NB4 (cell line): ENCODE results near the gene YTHDF2.

Experiments used
- DNase-seq: peaks from one replicate; pipeline ENCODE4 v3.0.0; 2010; ENCODE audit warnings: low read depth
- H3K4me3 ChIP-seq: one replicate; pipeline ENCODE4 v1.5.1; 2011; ENCODE audit warnings: mild to moderate bottlenecking, low read depth, low read length, moderate library complexity
- MYC ChIP-seq: IDR thresholded peaks from 2 replicates; pipeline ENCODE4 v1.6.1; 2011; ENCODE audit warnings: low read depth, low read length
- POLR2A ChIP-seq: IDR thresholded peaks from 2 replicates; pipeline ENCODE4 v1.6.1; 2011; ENCODE audit warnings: mild to moderate bottlenecking; ENCODE audit not compliant: insufficient read length; ENCODE audit errors: extremely low read depth
- TF ChIP-seq, protein P1 (sequence below): IDR thresholded peaks from one replicate; pipeline ENCODE4 v1.5.1; 2012; ENCODE audit warnings: low read depth, low read length
- TF ChIP-seq, protein P2 (sequence below): IDR thresholded peaks from 2 replicates; pipeline ENCODE4 v1.6.1; 2011; ENCODE audit warnings: low read depth, low read length

YTHDF2 gene

DNA sequence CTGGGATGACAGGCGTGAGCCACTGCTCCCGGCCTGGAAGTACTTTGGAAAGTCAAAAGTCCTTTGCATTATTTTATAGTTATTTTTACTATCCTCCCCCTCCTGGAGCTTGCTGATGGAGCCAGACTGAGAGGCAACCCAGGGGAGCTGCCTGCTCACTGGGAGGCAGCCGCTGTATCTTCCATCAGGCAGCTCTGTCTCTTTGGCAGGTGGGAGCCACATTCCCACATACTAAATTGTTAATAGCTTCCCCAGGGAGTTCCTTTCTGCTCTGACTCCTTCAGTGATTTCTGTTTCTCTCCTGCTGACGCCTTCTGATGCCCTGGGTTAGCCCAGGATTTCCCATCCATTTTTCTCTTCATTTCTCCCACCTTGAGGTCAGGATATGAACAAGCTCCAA lies 70.3 kb downstream of the YTHDF2 start:
- H3K4me3 ChIP-seq: no peak overlapping the region
- TF ChIP-seq MYC (no peak), POLR2A (no peak)
- TF ChIP-seq, protein P1, sequence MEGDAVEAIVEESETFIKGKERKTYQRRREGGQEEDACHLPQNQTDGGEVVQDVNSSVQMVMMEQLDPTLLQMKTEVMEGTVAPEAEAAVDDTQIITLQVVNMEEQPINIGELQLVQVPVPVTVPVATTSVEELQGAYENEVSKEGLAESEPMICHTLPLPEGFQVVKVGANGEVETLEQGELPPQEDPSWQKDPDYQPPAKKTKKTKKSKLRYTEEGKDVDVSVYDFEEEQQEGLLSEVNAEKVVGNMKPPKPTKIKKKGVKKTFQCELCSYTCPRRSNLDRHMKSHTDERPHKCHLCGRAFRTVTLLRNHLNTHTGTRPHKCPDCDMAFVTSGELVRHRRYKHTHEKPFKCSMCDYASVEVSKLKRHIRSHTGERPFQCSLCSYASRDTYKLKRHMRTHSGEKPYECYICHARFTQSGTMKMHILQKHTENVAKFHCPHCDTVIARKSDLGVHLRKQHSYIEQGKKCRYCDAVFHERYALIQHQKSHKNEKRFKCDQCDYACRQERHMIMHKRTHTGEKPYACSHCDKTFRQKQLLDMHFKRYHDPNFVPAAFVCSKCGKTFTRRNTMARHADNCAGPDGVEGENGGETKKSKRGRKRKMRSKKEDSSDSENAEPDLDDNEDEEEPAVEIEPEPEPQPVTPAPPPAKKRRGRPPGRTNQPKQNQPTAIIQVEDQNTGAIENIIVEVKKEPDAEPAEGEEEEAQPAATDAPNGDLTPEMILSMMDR: no peak
- TF ChIP-seq, protein P2, sequence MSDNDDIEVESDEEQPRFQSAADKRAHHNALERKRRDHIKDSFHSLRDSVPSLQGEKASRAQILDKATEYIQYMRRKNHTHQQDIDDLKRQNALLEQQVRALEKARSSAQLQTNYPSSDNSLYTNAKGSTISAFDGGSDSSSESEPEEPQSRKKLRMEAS: no peak
- no peak for DNase-seq

DNA sequence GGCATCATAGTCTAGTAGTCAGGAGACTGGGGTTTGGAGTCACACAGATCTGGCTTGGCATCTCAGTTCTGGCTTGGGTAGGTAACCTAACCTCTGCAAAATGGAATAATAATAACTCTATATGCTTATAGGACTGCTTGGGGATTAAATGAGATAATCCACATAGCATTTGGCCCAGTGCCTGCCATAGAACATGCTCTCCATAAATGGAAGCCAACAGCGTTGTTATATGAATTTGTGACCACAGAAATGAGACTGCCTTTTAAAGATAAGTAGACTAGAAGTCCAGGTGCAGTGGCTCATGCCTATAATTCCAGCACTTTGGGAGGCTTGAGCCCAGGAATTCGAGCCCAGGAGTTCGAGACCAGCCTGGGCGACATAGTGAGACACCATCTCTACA lies 71.2 kb downstream of the YTHDF2 start:
- no peak for DNase-seq
- TF ChIP-seq, protein P2: no peak
- TF ChIP-seq POLR2A: no peak
- TF ChIP-seq, protein P1: no peak
- no peak for TF ChIP-seq MYC
- no peak overlapping the region for H3K4me3 ChIP-seq

DNA sequence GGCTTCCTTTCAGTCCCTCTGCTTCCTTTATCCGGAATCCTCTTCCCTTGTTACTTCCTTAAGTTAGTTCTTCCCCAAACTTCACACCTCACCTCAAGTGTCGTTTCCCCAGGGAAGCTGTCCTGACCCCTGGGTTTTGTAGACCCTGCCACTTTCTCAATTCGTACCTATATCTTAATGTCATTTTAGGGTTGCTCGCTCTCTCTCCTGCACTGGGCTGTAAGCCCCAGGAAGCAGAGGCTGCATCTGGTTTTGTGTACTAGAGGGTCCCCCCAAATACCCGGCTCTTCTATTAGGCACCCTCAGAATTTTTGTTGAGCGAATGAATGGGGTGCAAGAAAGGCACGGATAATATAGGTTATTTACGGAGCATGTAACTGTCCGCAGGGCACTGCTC lies 74.6 kb downstream of the YTHDF2 start:
- no peak for DNase-seq
- H3K4me3 ChIP-seq: no peak overlapping the region
- TF ChIP-seq MYC: no peak
- TF ChIP-seq, protein P1: no peak
- no peak for TF ChIP-seq POLR2A
- TF ChIP-seq, protein P2: no peak

DNA sequence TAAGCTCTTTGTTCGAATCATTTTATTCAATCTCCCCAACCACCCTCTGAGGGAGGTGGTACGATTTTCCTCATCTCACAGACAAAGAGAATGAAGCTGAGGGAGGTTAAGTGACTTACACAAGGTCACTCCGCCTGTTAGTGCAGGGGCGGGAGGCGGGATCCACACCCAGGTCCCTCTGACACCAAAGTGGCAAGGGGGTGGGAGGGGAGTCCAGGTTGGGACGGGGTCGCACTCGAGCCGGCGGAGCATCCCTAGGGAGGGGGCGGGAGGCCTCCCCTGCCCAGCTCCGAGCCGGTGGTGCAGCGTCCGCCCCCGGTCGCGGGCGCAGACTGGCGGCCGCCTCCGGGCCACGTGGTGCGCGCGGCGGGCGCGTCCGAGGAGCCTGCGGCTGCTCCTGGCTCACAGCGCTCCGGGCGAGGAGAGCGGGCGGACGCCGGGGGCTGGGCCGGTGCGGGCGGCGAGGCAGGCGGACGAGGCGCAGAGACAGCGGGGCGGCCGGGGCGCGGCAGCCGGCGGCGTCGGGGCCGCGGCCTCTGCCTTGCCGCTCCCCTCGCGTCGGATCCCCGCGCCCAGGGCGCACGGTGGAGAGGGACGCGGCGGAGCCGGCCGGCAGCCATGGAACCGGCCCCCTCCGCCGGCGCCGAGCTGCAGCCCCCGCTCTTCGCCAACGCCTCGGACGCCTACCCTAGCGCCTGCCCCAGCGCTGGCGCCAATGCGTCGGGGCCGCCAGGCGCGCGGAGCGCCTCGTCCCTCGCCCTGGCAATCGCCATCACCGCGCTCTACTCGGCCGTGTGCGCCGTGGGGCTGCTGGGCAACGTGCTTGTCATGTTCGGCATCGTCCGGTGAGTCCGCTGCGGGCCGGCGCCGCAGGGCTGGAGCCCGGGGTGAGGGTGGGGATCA lies 75.3 kb downstream of the YTHDF2 start, which contains the start of gene OPRD1:
Gene OPRD1, plus strand, starts transcription at position 405 of the 903 bp plus-strand sequence. Its CDS starts 214 bp downstream, at position 619.
- H3K4me3 ChIP-seq: no peak within 1 kb of the TSS
- no peak for DNase-seq
- TF ChIP-seq MYC: no peak
- TF ChIP-seq, protein P1: no peak
- TF ChIP-seq, protein P2: no peak
- TF ChIP-seq POLR2A: no peak

DNA sequence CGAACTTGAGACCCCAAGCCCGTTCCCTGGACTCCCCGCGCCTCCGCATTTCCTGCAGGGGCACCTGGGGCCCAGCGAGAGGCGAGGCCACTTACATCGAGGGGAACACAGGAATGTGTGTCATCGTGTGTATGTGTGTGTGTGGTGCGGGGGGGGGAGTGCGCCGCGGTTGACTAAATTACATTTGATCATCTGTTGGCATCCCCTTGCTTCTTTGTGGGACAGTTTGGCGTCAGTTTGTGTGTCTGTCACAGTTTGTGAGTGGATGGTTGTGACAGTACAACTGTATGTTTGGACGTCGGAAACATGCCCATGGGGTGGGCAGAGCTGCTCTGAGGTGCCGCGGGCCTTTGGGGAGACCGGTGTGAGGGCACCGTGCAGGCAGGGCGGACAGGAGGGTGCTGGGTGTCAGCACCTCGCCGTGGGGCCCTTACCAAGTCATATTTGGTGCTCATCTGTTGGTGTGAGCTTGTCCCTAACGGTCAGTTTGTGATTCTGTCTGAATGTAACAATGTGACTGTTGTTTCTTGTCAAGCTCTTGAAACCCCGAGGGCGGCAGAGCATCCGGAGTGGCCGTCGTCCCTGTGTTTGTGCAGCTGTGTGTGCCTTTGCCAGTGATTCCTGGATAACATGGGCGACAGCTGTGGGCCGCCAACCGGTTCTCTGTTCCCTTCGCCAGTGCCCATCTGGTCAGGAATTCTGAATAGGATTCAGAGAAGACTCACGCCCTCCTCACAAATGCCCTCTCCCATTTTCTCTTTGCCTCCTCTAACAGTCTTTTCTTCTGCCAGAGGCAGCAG lies 76.1 kb downstream of the YTHDF2 start:
- DNase-seq: no peak
- no peak overlapping the region for H3K4me3 ChIP-seq
- TF ChIP-seq, protein P1: no peak
- TF ChIP-seq, protein P2: no peak
- TF ChIP-seq MYC (no peak), POLR2A (no peak)
